Kidney capillary endothelial cell (primary cell): Measurements from ENCODE around the gene TMEM203.
A peak's percentile ranks its signal among the peaks of the same experiment; 100 is the strongest.

ENCODE experiments used
- DNase-seq: peaks from one replicate; pipeline ENCODE4 v3.0.0-alpha.2; 2018; ENCODE audit warnings: low spot score

TMEM203 gene

GRCh38 chr9:137218212-137218753 is 12.8 kb upstream of the TMEM203 start:
- no peak for DNase-seq

DNA sequence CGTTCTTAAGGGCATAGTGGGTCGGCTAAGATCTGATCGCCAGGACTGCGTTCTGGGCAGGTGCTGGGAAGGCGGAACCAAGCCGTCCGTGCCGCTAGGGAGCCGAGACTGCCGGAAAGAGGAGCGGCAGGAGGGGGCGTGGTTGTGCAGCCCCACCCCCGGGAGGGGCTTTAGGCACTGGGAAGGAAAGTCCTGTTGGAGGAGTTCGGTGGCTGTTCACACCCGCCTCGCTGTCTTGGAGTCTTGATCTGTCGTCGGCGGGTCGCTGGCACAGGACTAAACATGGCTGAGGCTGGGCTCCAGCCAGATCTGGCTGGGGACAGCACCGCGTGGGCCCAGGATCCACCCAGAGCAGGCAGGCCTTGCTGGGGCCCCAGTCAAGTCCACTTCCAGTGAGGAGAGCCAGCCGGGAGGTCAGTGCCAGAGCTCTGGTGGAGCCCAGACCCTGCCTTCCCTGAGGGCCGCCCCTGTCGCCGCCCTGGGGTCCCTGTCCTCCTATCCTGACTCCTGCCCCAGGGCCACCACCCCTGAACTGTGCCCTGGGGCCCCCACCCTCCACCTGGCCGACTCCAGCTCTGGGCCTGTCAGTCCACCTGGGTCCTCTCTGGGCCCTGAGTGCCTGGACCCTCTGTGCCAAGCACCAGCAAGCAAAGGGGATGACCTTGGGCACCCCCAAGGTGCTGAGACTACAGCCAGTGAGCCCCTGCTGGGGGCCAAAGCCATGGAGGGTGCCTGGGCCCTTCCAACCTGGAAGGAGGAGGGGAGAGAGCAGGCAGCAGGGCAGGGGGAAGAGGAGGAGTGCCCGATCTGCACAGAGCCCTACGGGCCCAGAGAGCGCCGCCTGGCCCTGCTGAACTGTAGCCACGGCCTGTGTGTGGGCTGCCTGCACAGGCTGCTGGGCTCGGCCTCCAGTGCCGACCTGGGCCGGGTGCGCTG is 12.1 kb upstream of the TMEM203 start:
- no peak for DNase-seq

GRCh38 chr9:137216188-137216965 is 10.9 kb upstream of the TMEM203 start:
- DNase-seq, result no peak

DNA sequence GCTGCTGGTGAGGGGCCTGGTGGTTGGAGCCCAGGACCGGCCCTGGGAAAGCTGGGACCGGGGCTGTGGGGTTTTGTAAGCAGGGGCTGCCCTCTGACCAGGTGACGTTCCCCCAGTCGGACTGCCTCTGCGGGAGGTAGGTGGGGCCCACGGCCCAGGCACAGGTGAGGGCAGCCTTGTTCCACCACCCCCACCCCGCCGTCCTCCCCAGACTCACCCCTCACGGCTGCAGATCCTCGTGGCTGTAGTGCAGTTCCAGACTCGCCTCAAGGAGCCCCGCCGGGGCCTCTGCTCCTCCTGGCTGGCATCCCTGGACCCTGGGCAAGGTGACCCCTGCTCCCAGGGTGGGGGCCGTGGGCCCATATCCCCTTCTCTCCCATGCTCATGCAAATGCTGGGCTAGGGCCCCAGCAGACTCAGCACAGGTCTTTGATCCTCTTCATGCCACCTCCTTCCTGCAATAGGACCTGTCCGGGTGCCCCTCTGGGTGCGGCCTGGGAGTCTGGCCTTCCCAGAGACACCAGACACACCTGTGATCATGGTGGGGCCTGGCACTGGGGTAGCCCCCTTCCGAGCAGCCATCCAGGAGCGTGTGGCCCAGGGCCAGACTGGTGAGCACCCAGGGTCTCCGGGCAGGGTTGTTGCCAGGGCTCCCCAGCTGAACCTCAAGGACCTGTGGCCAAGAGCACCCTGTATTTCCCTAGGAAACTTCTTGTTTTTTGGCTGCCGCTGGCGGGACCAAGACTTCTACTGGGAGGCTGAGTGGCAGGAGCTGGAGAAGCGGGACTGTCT is 9.9 kb upstream of the TMEM203 start:
- no peak for DNase-seq

- no peak for DNase-seq
These were observed 9.2 kb upstream of the TMEM203 start for GRCh38 chr9:137214620-137215019.

GRCh38 chr9:137213160-137214060 is 8.0 kb upstream of the TMEM203 start:
- DNase-seq, result no peak

DNA sequence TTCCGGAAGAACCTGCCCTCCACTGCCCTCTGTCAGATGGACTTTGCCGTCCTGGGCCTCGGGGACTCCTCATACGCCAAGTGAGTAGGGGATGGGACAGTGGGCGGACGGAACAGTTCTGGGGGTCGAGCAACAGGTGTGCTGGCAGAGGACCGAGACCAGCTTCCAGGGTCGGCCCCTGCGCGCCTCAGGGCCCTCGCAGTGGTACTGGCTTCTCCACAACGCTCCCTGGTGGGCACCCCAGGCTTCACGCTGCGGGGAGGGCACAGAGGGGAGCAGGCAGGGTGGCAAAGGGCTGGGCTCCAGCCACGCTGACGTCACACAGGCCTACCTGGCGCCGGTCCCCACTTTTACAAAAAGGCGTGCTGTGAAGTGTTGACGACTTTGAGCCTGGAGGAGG is 7.1 kb upstream of the TMEM203 start:
- no peak for DNase-seq

- no peak for DNase-seq
These were observed 6.1 kb upstream of the TMEM203 start for GRCh38 chr9:137211532-137211931.

GRCh38 chr9:137206602-137207001 is 1.2 kb upstream of the TMEM203 start:
- DNase-seq, result no peak

DNA sequence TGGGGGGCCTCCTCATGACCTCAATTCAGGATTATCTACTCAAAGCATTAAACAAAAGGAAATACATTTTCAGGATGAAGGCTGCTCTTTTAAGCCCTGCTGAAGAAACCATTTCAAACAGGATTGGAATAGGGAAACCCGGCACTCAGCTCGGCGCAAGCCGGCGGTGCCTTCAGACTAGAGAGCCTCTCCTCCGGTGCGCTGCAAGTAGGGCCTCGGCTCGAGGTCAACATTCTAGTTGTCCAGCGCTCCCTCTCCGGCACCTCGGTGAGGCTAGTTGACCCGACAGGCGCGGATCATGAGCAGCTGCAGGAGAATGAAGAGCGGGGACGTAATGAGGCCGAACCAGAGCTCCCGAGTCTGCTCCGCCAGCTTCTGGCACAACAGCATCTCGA is 720 bp downstream of the TMEM203 start:
- DNase-seq, result no peak

GRCh38 chr9:137202966-137203365 is 2.5 kb downstream of the TMEM203 start:
- DNase-seq, result no peak

- no peak for DNase-seq
These were observed 4.1 kb downstream of the TMEM203 start for GRCh38 chr9:137201205-137201868.

- DNase-seq, result peak; percentile 97
These were observed 4.9 kb downstream of the TMEM203 start, which contains the start of gene TPRN for GRCh38 chr9:137200311-137201204. Gene TPRN, minus strand, starts transcription at chr9:137200741. Its CDS starts 30 bp downstream, at chr9:137200711.

- DNase-seq, result no peak
These were observed 5.9 kb downstream of the TMEM203 start for GRCh38 chr9:137199411-137200121.

- no peak for DNase-seq
These were observed 6.6 kb downstream of the TMEM203 start for GRCh38 chr9:137198902-137199283.

DNA sequence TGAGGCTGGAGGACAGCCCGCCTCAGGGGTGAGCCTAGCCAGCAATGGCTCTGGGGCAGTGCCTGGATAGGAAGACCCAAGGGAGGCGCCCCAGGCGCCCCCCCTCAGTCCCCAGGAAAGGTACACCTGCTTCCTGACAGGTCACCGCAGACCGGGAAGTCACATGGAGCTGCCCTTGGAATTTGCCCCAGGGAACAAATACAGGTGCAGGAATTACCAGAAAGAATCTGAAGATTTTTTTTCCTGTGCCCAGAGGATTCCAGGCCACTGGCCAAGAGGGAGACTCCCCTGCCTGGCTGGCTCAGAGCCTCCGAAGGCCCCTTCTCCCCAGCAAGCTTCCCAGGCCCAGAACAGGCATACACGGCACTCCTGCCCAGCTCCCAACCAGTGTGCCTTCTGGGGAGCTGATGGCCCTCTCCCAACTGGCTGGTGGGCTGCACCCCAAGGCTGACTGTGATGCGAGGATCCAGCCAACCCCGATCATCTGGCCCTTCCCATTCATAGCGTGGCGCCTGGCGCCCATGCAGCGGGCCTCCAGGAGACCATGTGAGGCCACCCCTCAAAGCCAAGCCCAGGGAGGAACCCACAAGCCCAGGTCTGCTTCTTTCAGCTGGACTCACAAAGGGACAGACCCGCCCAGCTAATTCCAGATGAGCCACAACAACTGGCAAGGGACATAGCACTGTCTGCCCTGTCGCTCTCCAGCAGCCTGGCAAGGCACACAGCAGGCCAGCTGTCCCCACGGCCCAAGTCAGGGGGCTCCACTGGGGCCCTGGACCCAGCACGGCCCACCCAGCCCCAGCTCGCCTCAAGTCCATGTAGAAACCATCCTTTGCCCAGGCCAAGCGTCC is 7.2 kb downstream of the TMEM203 start:
- DNase-seq, result no peak

DNA sequence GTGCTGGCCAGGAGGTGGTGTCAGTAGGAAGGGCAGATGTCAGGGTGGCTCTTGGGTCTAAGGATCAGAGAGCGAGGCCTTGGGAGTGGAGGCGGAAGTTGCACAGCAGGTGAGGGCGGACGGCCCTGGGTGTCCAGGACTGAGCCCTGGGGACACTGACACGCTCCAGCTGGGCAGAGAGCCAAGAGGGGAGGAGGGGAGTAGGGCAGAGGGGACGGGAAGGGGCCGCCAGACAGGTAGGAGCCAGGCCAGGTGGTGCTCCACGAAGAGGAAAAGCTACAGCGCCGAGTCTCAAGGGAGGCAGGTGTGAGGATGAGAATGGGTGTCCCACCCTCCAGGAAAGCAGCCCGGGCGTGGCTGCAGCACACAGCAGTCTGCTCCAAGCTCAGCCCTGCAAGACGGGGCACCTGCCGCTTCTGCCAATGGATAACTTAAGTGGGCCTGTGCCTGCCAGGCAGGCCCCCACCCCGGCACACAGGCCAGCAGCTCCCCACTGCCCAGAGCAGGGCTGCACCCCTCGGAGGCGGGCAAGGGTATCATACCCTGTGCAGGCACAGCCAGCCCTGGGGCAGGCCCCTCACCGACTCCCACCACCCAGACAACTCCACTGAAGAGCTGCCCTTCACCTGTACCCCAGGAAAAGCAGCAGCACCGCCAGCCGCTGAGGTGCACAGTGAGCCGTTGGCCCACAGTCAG is 9.8 kb downstream of the TMEM203 start:
- no peak for DNase-seq
